ENCODE results near the gene RPL12.
A peak's percentile ranks its signal among the peaks of the same experiment; 100 is the strongest.

RPL12 gene

GRCh38 chr9:127449332-127449966, 1.8 kb downstream of the RPL12 start:
- H3K4me3 ChIP-seq (ENCODE audit: low read depth, low read length) = peak overlapping the region; percentile 97
- no peak for TF ChIP-seq CTCF (conservative IDR thresholded peaks at IDR 0.05; ENCODE audit: low read depth, low read length)
- DNase-seq (ENCODE audit: low read depth) = peak; percentile 30

- peak; percentile 39 for DNase-seq (ENCODE audit: low read depth)
- no peak for TF ChIP-seq CTCF (conservative IDR thresholded peaks at IDR 0.05; ENCODE audit: low read depth, low read length)
- peak overlapping the region; percentile 97 for H3K4me3 ChIP-seq (ENCODE audit: low read depth, low read length)
Observed at GRCh38 chr9:127448112-127448805, 2.9 kb downstream of the RPL12 start.

GRCh38 chr9:127447416-127448111, 3.6 kb downstream of the RPL12 start:
- H3K4me3 ChIP-seq (ENCODE audit: low read depth, low read length) = no peak overlapping the region
- TF ChIP-seq CTCF (conservative IDR thresholded peaks at IDR 0.05; ENCODE audit: low read depth, low read length) = no peak
- no peak for DNase-seq (ENCODE audit: low read depth)

GRCh38 chr9:127446713-127447415, 4.3 kb downstream of the RPL12 start:
- TF ChIP-seq CTCF (conservative IDR thresholded peaks at IDR 0.05; ENCODE audit: low read depth, low read length) = no peak
- no peak overlapping the region for H3K4me3 ChIP-seq (ENCODE audit: low read depth, low read length)
- DNase-seq (ENCODE audit: low read depth) = no peak

GRCh38 chr9:127445851-127446712, 5.1 kb downstream of the RPL12 start:
- no peak overlapping the region for H3K4me3 ChIP-seq (ENCODE audit: low read depth, low read length)

More at GRCh38 chr9:127445851-127446712, 5.1 kb downstream of the RPL12 start:
- TF ChIP-seq CTCF (conservative IDR thresholded peaks at IDR 0.05; ENCODE audit: low read depth, low read length) = no peak
- no peak for DNase-seq (ENCODE audit: low read depth)

Measured in choroid plexus epithelial cell (primary cell).